ENCODE results near the gene B3GALT5.

- TF ChIP-seq CTCF (IDR thresholded peaks at IDR 0.05; ENCODE audit: insufficient read depth, low read depth, low read length) (no peak), EZH2 (IDR thresholded peaks at IDR 0.05; ENCODE audit: insufficient read depth, low read length) (no peak)
Observed at GRCh38 chr21:39675590-39675989, 62.9 kb downstream of the B3GALT5 start.
